T-helper 2 cell treated with Interferon-gamma antibody and Interleukin-4, amounts not matched to agents 100 ng/mL and 5 ng/mL, for 36 hours (primary cell): ENCODE measurements around the gene NEGR1. TPM values are rescaled to one million over a fixed set of nuclear protein-coding genes. Genes with fewer than 3 reads are reported as not detected.

ENCODE experiments used
- intact Hi-C: fragments of 100-400 bp; cut with micrococcal nuclease; formaldehyde crosslinking; loops from one replicate; pipeline ENCODE4 v1.15.1; 2023
- total RNA-seq: library from RNA; stranded (reverse); gene quantifications from 2 replicates; pipeline ENCODE4 v1.2.3, GENCODE V29; 2022

The NEGR1 gene
- total RNA-seq, 1 donor from 2014 or later, result not detected

- intact Hi-C loops, result no loop called here
These were observed 783.8 kb downstream of the NEGR1 start for GRCh38 chr1:71498542-71498941.

GRCh38 chr1:71494163-71494562 is 788.2 kb downstream of the NEGR1 start:
- intact Hi-C loops, result no loop called here

GRCh38 chr1:71492298-71493041 is 789.9 kb downstream of the NEGR1 start:
- intact Hi-C loops, result no loop called here

- intact Hi-C loops, result no loop called here
These were observed 791.9 kb downstream of the NEGR1 start for GRCh38 chr1:71490432-71490831.

GRCh38 chr1:71488555-71489252 is 793.6 kb downstream of the NEGR1 start:
- intact Hi-C loops, result no loop called here

GRCh38 chr1:71473331-71473730 is 809.0 kb downstream of the NEGR1 start:
- intact Hi-C loops, result no loop called here

- intact Hi-C loops, result no loop called here
These were observed 817.2 kb downstream of the NEGR1 start for GRCh38 chr1:71465093-71465492.

- intact Hi-C loops, result no loop called here
These were observed 818.3 kb downstream of the NEGR1 start for GRCh38 chr1:71464016-71464415.

GRCh38 chr1:71463144-71463543 is 819.2 kb downstream of the NEGR1 start:
- intact Hi-C loops, result no loop called here

GRCh38 chr1:71462247-71462646 is 820.1 kb downstream of the NEGR1 start:
- intact Hi-C loops, result no loop called here

GRCh38 chr1:71461416-71461815 is 820.9 kb downstream of the NEGR1 start:
- intact Hi-C loops, result no loop called here

- intact Hi-C loops, result no loop called here
These were observed 833.9 kb downstream of the NEGR1 start for GRCh38 chr1:71448444-71448843.

- intact Hi-C loops, result no loop called here
These were observed 843.7 kb downstream of the NEGR1 start for GRCh38 chr1:71438626-71439025.

- intact Hi-C loops, result no loop called here
These were observed 846.4 kb downstream of the NEGR1 start for GRCh38 chr1:71435951-71436350.

- intact Hi-C loops, result no loop called here
These were observed 848.1 kb downstream of the NEGR1 start for GRCh38 chr1:71434240-71434639.

GRCh38 chr1:71428029-71428428 is 854.3 kb downstream of the NEGR1 start:
- intact Hi-C loops, result no loop called here

- intact Hi-C loops, result no loop called here
These were observed 855.3 kb downstream of the NEGR1 start for GRCh38 chr1:71427066-71427465.

- intact Hi-C loops, result no loop called here
These were observed 857.8 kb downstream of the NEGR1 start for GRCh38 chr1:71424536-71424935.

- intact Hi-C loops, result no loop called here
These were observed 860.1 kb downstream of the NEGR1 start for GRCh38 chr1:71422221-71422620.

- intact Hi-C loops, result no loop called here
These were observed 864.9 kb downstream of the NEGR1 start for GRCh38 chr1:71417421-71417820.

GRCh38 chr1:71414179-71414578 is 868.2 kb downstream of the NEGR1 start:
- intact Hi-C loops, result no loop called here

- intact Hi-C loops, result no loop called here
These were observed 868.7 kb downstream of the NEGR1 start for GRCh38 chr1:71413441-71414175.
